ENCODE results near the gene PTPRM. TPM values are rescaled to one million over a fixed set of nuclear protein-coding genes. Genes with fewer than 3 reads are reported as not detected.

Gene PTPRM
- total and polyA plus RNA-seq, 2 of the 4 experiments (the other 2 are of a cell fraction), result 28.3 to 51.2 TPM

GRCh38 chr18:8031496-8031895, 464.4 kb downstream of the PTPRM start:
- POLR2A ChIA-PET (ENCODE audit: unreplicated experiment), result no interaction called here
- no CpG with 5 or more reads among the region's 3 CpGs for WGBS, 2 experiments (ENCODE audit: extremely low coverage in 2 of 2, insufficient read length in 1 of 2)
- H4K20me1 ChIP-seq (ENCODE audit: insufficient read depth, low read length), result no peaks in the 10 kb centered on the region
- H3K9ac ChIP-seq (ENCODE audit: low read depth, low read length), result no peak overlapping the region
- no peak overlapping the region for H2AK9ac ChIP-seq (replicated peaks; ENCODE audit: low read depth, low read length, poor library complexity)
- no peak overlapping the region for H3K27ac ChIP-seq (ENCODE audit: insufficient read depth, low read length)
- H3K27me3 ChIP-seq (ENCODE audit: control insufficient read depth, insufficient read depth, low read length), result no peaks in the 10 kb centered on the region
- in situ Hi-C loops (cut with MboI; ENCODE audit: low sequenced_read_pairs), result no loop called here
- TF ChIP-seq RFX5 (IDR thresholded peaks at IDR 0.05; ENCODE audit: low read depth, low read length), result no peak
- no peak for TF ChIP-seq MAFK (IDR thresholded peaks at IDR 0.05; ENCODE audit: low read depth, low read length)
- no peak overlapping the region for H2BK15ac ChIP-seq (ENCODE audit: low read depth, low read length)
- H4K5ac ChIP-seq (ENCODE audit: low read depth, low read length), result no peak overlapping the region
- CTCF ChIA-PET, result no interaction called here
- 0 out of 2 replicates have a peak, but pooled peaks cover 1% of the 10 kb centered on the region for H3K9me3 ChIP-seq (ENCODE audit: control insufficient read depth, insufficient read depth, low read length)
- H3K4ac ChIP-seq (ENCODE audit: low read depth, low read length), result no peak overlapping the region
- no peak overlapping the region for H4K8ac ChIP-seq (ENCODE audit: low read depth in 2 of 2, low read length in 2 of 2)
- BruUV-seq (replicated peaks), result no TSS peak
- intact Hi-C loops (cut with micrococcal nuclease), result no loop called here
- no peak overlapping the region for H4K91ac ChIP-seq (ENCODE audit: insufficient read depth, low read depth, low read length)
- DNase-seq, result no peak
- no peak overlapping the region for H2AK5ac ChIP-seq (ENCODE audit: low read depth, low read length)
- H3K4me2 ChIP-seq (ENCODE audit: low read depth, low read length), result no peak overlapping the region
- no peak overlapping the region for H2BK120ac ChIP-seq (ENCODE audit: low read depth, low read length)
- H2AFZ ChIP-seq (replicated peaks; ENCODE audit: low read length, poor library complexity), result no peak overlapping the region
- dilution Hi-C loops (cut with HindIII; ENCODE audit: low sequenced_read_pairs, unreplicated experiment), result no loop called here
- no peak overlapping the region for H3K4me3 ChIP-seq (ENCODE audit: insufficient read depth, low read depth, low read length)
- no peaks in the 10 kb centered on the region for H3K4me1 ChIP-seq (ENCODE audit: control insufficient read depth, insufficient read depth, low read length)
- H2BK5ac ChIP-seq (ENCODE audit: low read depth, low read length, poor library complexity, severe bottlenecking), result no peak overlapping the region
- H3K56ac ChIP-seq (ENCODE audit: extremely low read depth, insufficient read depth, low read length), result no peak overlapping the region
- H3K9me1 ChIP-seq (ENCODE audit: insufficient read depth, low read length), result peaks cover 8% of the 10 kb centered on the region; the same call in 1 of the 2 replicates
- ATAC-seq (ENCODE audit: low read depth), result no peak
- H3K23ac ChIP-seq (ENCODE audit: low read depth, low read length), result no peak overlapping the region
- H3K18ac ChIP-seq (ENCODE audit: low read depth, low read length), result no peak overlapping the region
- H3K36me3 ChIP-seq (ENCODE audit: control insufficient read depth, insufficient read depth, low read length), result no peaks in the 10 kb centered on the region
- 0 out of 2 replicates have a peak overlapping the region, but pooled peaks have one; percentile 53 for H3K14ac ChIP-seq (replicated peaks; ENCODE audit: low read depth, low read length)
- no peak overlapping the region for H2BK20ac ChIP-seq (ENCODE audit: low read depth, low read length)
- peaks cover 4% of the 10 kb centered on the region in 2 experiments; a peak in 2 of 4 replicates for H3K79me1 ChIP-seq (ENCODE audit: low read depth in 1 of 2, low read length in 2 of 2)
